ENCODE measurements around the gene OR11G2. TPM values are rescaled to one million over a fixed set of nuclear protein-coding genes. Genes with fewer than 3 reads are reported as not detected.
"Not testable (repeated sequence)": the region's sequence is repeated elsewhere in the genome, so short reads cannot be mapped to it uniquely, and the experiment has no call there.

The OR11G2 gene
- total RNA-seq (2014; rRNA removed; shearing (Covaris generic)) = not detected in 2 replicates

GRCh38 chr14:20190596-20190995, at the start of gene OR11G2:
TSS of gene OR11G2 (plus strand) at chr14:20190896. CDS start at chr14:20197438, 6,542 bp downstream.
- DNase-seq (ENCODE audit: low read depth in 1 of 2, low spot score in 2 of 2) = no peak
- Histone ChIP-seq H3K4me1 (replicated peaks) (no peaks in the 10 kb centered on the region), H3K27ac (no peak within 1 kb of the TSS), H3K9me3 (replicated peaks) (no peaks in the 10 kb centered on the region), H3K36me3 (no peaks in the 10 kb centered on the region), H3K27me3 (replicated peaks) (no peaks in the 10 kb centered on the region), H3K4me3 (no peak within 1 kb of the TSS)

- no peak overlapping the region for H3K4me3 ChIP-seq
- H3K4me1 ChIP-seq (replicated peaks) = no peaks in the 10 kb centered on the region
- no peaks in the 10 kb centered on the region for H3K9me3 ChIP-seq (replicated peaks)
- H3K27me3 ChIP-seq (replicated peaks) = no peaks in the 10 kb centered on the region
- no peak overlapping the region for H3K27ac ChIP-seq
- no peaks in the 10 kb centered on the region for H3K36me3 ChIP-seq
- DNase-seq (ENCODE audit: low read depth in 1 of 2, low spot score in 2 of 2) = no peak
Observed at GRCh38 chr14:20143911-20144310, 46.8 kb upstream of the OR11G2 start.

- H3K4me3 ChIP-seq = no peak overlapping the region
- DNase-seq (ENCODE audit: low read depth in 1 of 2, low spot score in 2 of 2) = no peak
- H3K4me1 ChIP-seq (replicated peaks) = no peaks in the 10 kb centered on the region
- H3K27me3 ChIP-seq (replicated peaks) = no peaks in the 10 kb centered on the region
- H3K27ac ChIP-seq = no peak overlapping the region
- H3K36me3 ChIP-seq = no peaks in the 10 kb centered on the region
- no peaks in the 10 kb centered on the region for H3K9me3 ChIP-seq (replicated peaks)
Observed at GRCh38 chr14:20144820-20145219, 45.9 kb upstream of the OR11G2 start.

GRCh38 chr14:20164462-20164861, 26.2 kb upstream of the OR11G2 start:
- Histone ChIP-seq H3K36me3 (no peaks in the 10 kb centered on the region), H3K4me3 (no peak overlapping the region), H3K4me1 (replicated peaks) (no peaks in the 10 kb centered on the region), H3K9me3 (replicated peaks) (no peaks in the 10 kb centered on the region), H3K27ac (no peak overlapping the region), H3K27me3 (replicated peaks) (no peaks in the 10 kb centered on the region)
- DNase-seq (ENCODE audit: low read depth in 1 of 2, low spot score in 2 of 2) = no peak

GRCh38 chr14:20167091-20167490, 23.6 kb upstream of the OR11G2 start:
- Histone ChIP-seq H3K9me3 (replicated peaks) (no peaks in the 10 kb centered on the region), H3K27me3 (replicated peaks) (no peaks in the 10 kb centered on the region), H3K4me3 (no peak overlapping the region), H3K27ac (no peak overlapping the region), H3K36me3 (no peaks in the 10 kb centered on the region), H3K4me1 (replicated peaks) (no peaks in the 10 kb centered on the region)
- no peak for DNase-seq (ENCODE audit: low read depth in 1 of 2, low spot score in 2 of 2)

- H3K9me3 ChIP-seq (replicated peaks); H3K27ac ChIP-seq; H3K27me3 ChIP-seq (replicated peaks); H3K4me3 ChIP-seq; H3K4me1 ChIP-seq (replicated peaks); H3K36me3 ChIP-seq; DNase-seq (ENCODE audit: low read depth in 1 of 2, low spot score in 2 of 2): not testable (repeated sequence)
Observed at GRCh38 chr14:20169852-20170251, 20.8 kb upstream of the OR11G2 start.

- not testable (repeated sequence) for H3K4me3 ChIP-seq; H3K36me3 ChIP-seq; DNase-seq (ENCODE audit: low read depth in 1 of 2, low spot score in 2 of 2)
Observed at GRCh38 chr14:20174205-20174604, 16.5 kb upstream of the OR11G2 start.

GRCh38 chr14:20176330-20176729, 14.4 kb upstream of the OR11G2 start:
- H3K27ac ChIP-seq = no peak overlapping the region
- DNase-seq (ENCODE audit: low read depth in 1 of 2, low spot score in 2 of 2) = no peak
- H3K4me3 ChIP-seq = no peak overlapping the region
- no peaks in the 10 kb centered on the region for H3K36me3 ChIP-seq
- no peaks in the 10 kb centered on the region for H3K4me1 ChIP-seq (replicated peaks)
- H3K9me3 ChIP-seq (replicated peaks) = no peaks in the 10 kb centered on the region
- no peaks in the 10 kb centered on the region for H3K27me3 ChIP-seq (replicated peaks)

More at GRCh38 chr14:20174205-20174604, 16.5 kb upstream of the OR11G2 start:
- not testable (repeated sequence) for H3K27me3 ChIP-seq (replicated peaks); H3K27ac ChIP-seq; H3K9me3 ChIP-seq (replicated peaks); H3K4me1 ChIP-seq (replicated peaks)

GRCh38 chr14:20177433-20177974, 13.2 kb upstream of the OR11G2 start:
- Histone ChIP-seq H3K9me3 (replicated peaks) (no peaks in the 10 kb centered on the region), H3K27me3 (replicated peaks) (no peaks in the 10 kb centered on the region), H3K36me3 (no peaks in the 10 kb centered on the region), H3K4me1 (replicated peaks) (no peaks in the 10 kb centered on the region), H3K27ac (no peak overlapping the region), H3K4me3 (no peak overlapping the region)
- no peak for DNase-seq (ENCODE audit: low read depth in 1 of 2, low spot score in 2 of 2)

- H3K4me3 ChIP-seq = no peak overlapping the region
- no peak for DNase-seq (ENCODE audit: low read depth in 1 of 2, low spot score in 2 of 2)
Observed at GRCh38 chr14:20179218-20179617, 11.5 kb upstream of the OR11G2 start.

GRCh38 chr14:20179880-20180279, 10.8 kb upstream of the OR11G2 start:
- DNase-seq (ENCODE audit: low read depth in 1 of 2, low spot score in 2 of 2) = no peak
- Histone ChIP-seq H3K27me3 (replicated peaks) (no peaks in the 10 kb centered on the region), H3K27ac (no peak overlapping the region), H3K9me3 (replicated peaks) (no peaks in the 10 kb centered on the region), H3K4me3 (no peak overlapping the region), H3K4me1 (replicated peaks) (no peaks in the 10 kb centered on the region), H3K36me3 (no peaks in the 10 kb centered on the region)

More at GRCh38 chr14:20179218-20179617, 11.5 kb upstream of the OR11G2 start:
- no peaks in the 10 kb centered on the region for H3K36me3 ChIP-seq
- H3K4me1 ChIP-seq (replicated peaks) = no peaks in the 10 kb centered on the region
- H3K27me3 ChIP-seq (replicated peaks) = no peaks in the 10 kb centered on the region
- H3K9me3 ChIP-seq (replicated peaks) = no peaks in the 10 kb centered on the region
- H3K27ac ChIP-seq = no peak overlapping the region

GRCh38 chr14:20180486-20180885, 10.2 kb upstream of the OR11G2 start:
- Histone ChIP-seq H3K4me1 (replicated peaks) (no peaks in the 10 kb centered on the region), H3K27ac (no peak overlapping the region), H3K27me3 (replicated peaks) (no peaks in the 10 kb centered on the region), H3K36me3 (no peaks in the 10 kb centered on the region), H3K9me3 (replicated peaks) (no peaks in the 10 kb centered on the region), H3K4me3 (no peak overlapping the region)
- DNase-seq (ENCODE audit: low read depth in 1 of 2, low spot score in 2 of 2) = no peak

- H3K9me3 ChIP-seq (replicated peaks) = no peaks in the 10 kb centered on the region
- H3K27ac ChIP-seq = no peak overlapping the region
- H3K4me1 ChIP-seq (replicated peaks) = no peaks in the 10 kb centered on the region
- H3K36me3 ChIP-seq = no peaks in the 10 kb centered on the region
- no peak for DNase-seq (ENCODE audit: low read depth in 1 of 2, low spot score in 2 of 2)
- H3K4me3 ChIP-seq = no peak overlapping the region
- no peaks in the 10 kb centered on the region for H3K27me3 ChIP-seq (replicated peaks)
Observed at GRCh38 chr14:20184181-20184580, 6.5 kb upstream of the OR11G2 start.

- H3K27ac ChIP-seq = no peak overlapping the region
- no peak overlapping the region for H3K4me3 ChIP-seq
- H3K9me3 ChIP-seq (replicated peaks) = no peaks in the 10 kb centered on the region
- no peak for DNase-seq (ENCODE audit: low read depth in 1 of 2, low spot score in 2 of 2)
- H3K36me3 ChIP-seq = no peaks in the 10 kb centered on the region
- no peaks in the 10 kb centered on the region for H3K4me1 ChIP-seq (replicated peaks)
- no peaks in the 10 kb centered on the region for H3K27me3 ChIP-seq (replicated peaks)
Observed at GRCh38 chr14:20191396-20191795, 700 bp downstream of the OR11G2 start.

- H3K4me1 ChIP-seq (replicated peaks) = no peaks in the 10 kb centered on the region
- H3K27ac ChIP-seq = no peak overlapping the region
- no peak for DNase-seq (ENCODE audit: low read depth in 1 of 2, low spot score in 2 of 2)
- H3K27me3 ChIP-seq (replicated peaks) = no peaks in the 10 kb centered on the region
- no peaks in the 10 kb centered on the region for H3K9me3 ChIP-seq (replicated peaks)
- H3K4me3 ChIP-seq = no peak overlapping the region
- no peaks in the 10 kb centered on the region for H3K36me3 ChIP-seq
Observed at GRCh38 chr14:20194101-20194500, 3.4 kb downstream of the OR11G2 start.

Measured in SJSA1 (cell line).